H1 (cell line): ENCODE measurements around the gene NAA38. TPM values are rescaled to one million over a fixed set of nuclear protein-coding genes. Genes with fewer than 3 reads are reported as not detected.

Experiments
- CTCF ChIA-PET: fragments of 300-600 bp; sonication (Branson Sonifier 250); formaldehyde crosslinking; loops from one replicate; lab custom pipeline; 2021; ENCODE audit not compliant: partially characterized antibody; lab: Charles Lee
- POLR2A ChIA-PET: fragments of 300-600 bp; sonication (Branson Sonifier 250); formaldehyde crosslinking; loops from one replicate; lab custom pipeline; 2021; ENCODE audit warnings: inconsistent platforms; ENCODE audit not compliant: partially characterized antibody; lab: Charles Lee
- DNase-seq, 2 experiments: peaks; one replicate each; pipeline versions ENCODE4 v3.0.0 to v3.0.0-alpha.2; 2010 to 2022; ENCODE audit warnings: low spot score in 2 of 2, low read depth in 1 of 2, mixed read lengths in 1 of 2
- FAIRE-seq: peaks from 2 replicates; lab custom pipeline; 2011; peaks lifted over from hg19 to GRCh38; lab: Jason Lieb, UNC
- H2AFZ ChIP-seq: 2 replicates; pipeline ENCODE4 v1.8.1; 2012; ENCODE audit warnings: low read length, inconsistent platforms
- H2AK5ac ChIP-seq: 2 replicates; pipeline ENCODE4 v1.6.1; 2013; ENCODE audit warnings: low read depth, low read length
- H2BK120ac ChIP-seq: replicated peaks from 2 replicates; pipeline ENCODE3; 2013; ENCODE audit warnings: low read depth, low read length, inconsistent platforms
- H2BK12ac ChIP-seq: 2 replicates; pipeline ENCODE4 v1.6.1; 2013; ENCODE audit warnings: low read depth, low read length
- H2BK15ac ChIP-seq: 2 replicates; pipeline ENCODE4 v1.6.1; 2013; ENCODE audit warnings: low read length
- H2BK20ac ChIP-seq: 2 replicates; pipeline ENCODE4 v1.6.1; 2013; ENCODE audit warnings: low read length
- H2BK5ac ChIP-seq: 2 replicates; pipeline ENCODE4 v1.6.1; 2013; ENCODE audit warnings: low read depth, low read length
- H3K14ac ChIP-seq: 2 replicates; pipeline ENCODE4 v1.6.1; 2013; ENCODE audit warnings: inconsistent platforms; ENCODE audit not compliant: insufficient read length
- H3K18ac ChIP-seq: 2 replicates; pipeline ENCODE4 v1.6.1; 2013; ENCODE audit warnings: low read length; ENCODE audit errors: extremely low read depth
- H3K23ac ChIP-seq: 2 replicates; pipeline ENCODE4 v1.6.1; 2013; ENCODE audit warnings: inconsistent platforms; ENCODE audit not compliant: insufficient read length
- H3K23me2 ChIP-seq: 2 replicates; pipeline ENCODE4 v1.6.1; 2013; ENCODE audit warnings: low read depth, low read length
- H3K27ac ChIP-seq: 2 replicates; pipeline ENCODE4 v1.6.1; 2011; ENCODE audit warnings: low read depth, low read length, inconsistent platforms
- H3K27me3 ChIP-seq, 4 experiments: replicated peaks in 1 of 4; 1 replicate in 1 of 4; 2 replicates in 3 of 4; pipeline versions ENCODE4 v1.6.1 to v1.8.1; 2011 to 2013; ENCODE audit warnings: low read length in 3 of 4, mild to moderate bottlenecking in 3 of 4, inconsistent platforms in 2 of 4, mixed read lengths in 2 of 4, moderate library complexity in 1 of 4; ENCODE audit not compliant: control insufficient read depth in 3 of 4, insufficient read depth in 3 of 4; ENCODE audit errors: extremely low read depth in 1 of 4
- H3K36me3 ChIP-seq, 4 experiments: 2 replicates each; pipeline versions ENCODE4 v1.6.1 to v1.8.1; 2011 to 2013; ENCODE audit warnings: mild to moderate bottlenecking in 4 of 4, low read length in 3 of 4, moderate library complexity in 2 of 4, control low read depth in 1 of 4, inconsistent platforms in 1 of 4; ENCODE audit not compliant: insufficient read depth in 4 of 4, control insufficient read depth in 2 of 4
- H3K4ac ChIP-seq: replicated peaks from 2 replicates; pipeline ENCODE3; 2013; ENCODE audit warnings: low read length, low read depth, mixed read lengths, inconsistent platforms; ENCODE audit not compliant: insufficient read length
- H3K4me1 ChIP-seq, 4 experiments: replicated peaks in 1 of 4; 1 replicate in 1 of 4; 2 replicates in 3 of 4; pipeline versions ENCODE4 v1.6.1 to v1.8.1; 2011 to 2013; ENCODE audit warnings: low read length in 3 of 4, inconsistent platforms in 2 of 4, mixed read lengths in 1 of 4; ENCODE audit not compliant: insufficient read depth in 4 of 4, control insufficient read depth in 3 of 4
- H3K4me2 ChIP-seq, 2 experiments: 2 replicates each; pipeline versions ENCODE4 v1.6.1 to v1.8.1; 2011 to 2013; ENCODE audit warnings: low read depth in 2 of 2, low read length in 2 of 2, control low read depth in 1 of 2, inconsistent platforms in 1 of 2, mild to moderate bottlenecking in 1 of 2; ENCODE audit not compliant: insufficient read depth in 1 of 2
- H3K4me3 ChIP-seq, 4 experiments: fragments of 200-600, 300-600 bp in 1 of 4; sonication (generic), shearing (Covaris generic), sonication (Bioruptor Twin) in 1 of 4; 2 replicates each; pipeline versions ENCODE4 v1.5.1 to v1.8.1; 2011 to 2016; ENCODE audit warnings: low read length in 4 of 4, low read depth in 3 of 4, control low read depth in 2 of 4, inconsistent platforms in 2 of 4, mild to moderate bottlenecking in 2 of 4, mixed read lengths in 1 of 4, moderate library complexity in 1 of 4; ENCODE audit not compliant: insufficient read depth in 2 of 4; ENCODE audit errors: extremely low read depth in 1 of 4
- H3K56ac ChIP-seq: replicated peaks from 2 replicates; pipeline ENCODE3; 2013; ENCODE audit warnings: low read depth, mild to moderate bottlenecking, mixed read lengths, low read length, inconsistent platforms; ENCODE audit not compliant: insufficient read length
- H3K79me1 ChIP-seq: 2 replicates; pipeline ENCODE4 v1.6.1; 2013; ENCODE audit warnings: low read depth, low read length, control low read depth
- H3K79me2 ChIP-seq, 2 experiments: 2 replicates each; pipeline versions ENCODE4 v1.6.1 to v1.8.1; 2012 to 2013; ENCODE audit warnings: low read length in 2 of 2, mild to moderate bottlenecking in 2 of 2, inconsistent platforms in 1 of 2; ENCODE audit not compliant: insufficient read depth in 2 of 2, control insufficient read depth in 1 of 2
- H3K9ac ChIP-seq, 4 experiments: replicated peaks in 1 of 4; 1 replicate in 1 of 4; 2 replicates in 3 of 4; pipeline versions ENCODE4 v1.6.1 to v1.8.1; 2011 to 2013; ENCODE audit warnings: low read depth in 3 of 4, low read length in 3 of 4, control low read depth in 2 of 4, mild to moderate bottlenecking in 2 of 4, moderate library complexity in 2 of 4, inconsistent platforms in 1 of 4; ENCODE audit errors: extremely low read depth in 1 of 4
- H3K9me3 ChIP-seq, 2 experiments: 2 replicates each; pipeline versions ENCODE4 v1.6.1 to v1.8.1; 2012 to 2013; ENCODE audit warnings: mild to moderate bottlenecking in 2 of 2, moderate library complexity in 2 of 2, control low read depth in 1 of 2, inconsistent platforms in 1 of 2, low read depth in 1 of 2, low read length in 1 of 2, mixed read lengths in 1 of 2; ENCODE audit not compliant: insufficient read depth in 2 of 2
- H4K20me1 ChIP-seq, 2 experiments: replicated peaks in 1 of 2; 2 replicates each; pipeline versions ENCODE3 to v1.8.1; 2011 to 2013; ENCODE audit warnings: inconsistent platforms in 2 of 2, low read length in 2 of 2, mild to moderate bottlenecking in 1 of 2; ENCODE audit not compliant: insufficient read depth in 2 of 2, control insufficient read depth in 1 of 2
- H4K5ac ChIP-seq: 2 replicates; pipeline ENCODE4 v1.6.1; 2013; ENCODE audit warnings: low read length, low read depth, mixed read lengths, inconsistent platforms; ENCODE audit not compliant: insufficient read length
- H4K8ac ChIP-seq: 2 replicates; pipeline ENCODE4 v1.8.0; 2013; ENCODE audit warnings: mild to moderate bottlenecking, moderate library complexity, low read length, inconsistent platforms; ENCODE audit not compliant: insufficient read depth; ENCODE audit errors: extremely low read depth
- H4K91ac ChIP-seq: replicated peaks from 2 replicates; pipeline ENCODE3; 2013; ENCODE audit warnings: low read length, mixed read lengths, inconsistent platforms; ENCODE audit not compliant: insufficient read length
- ATF2 ChIP-seq: IDR thresholded peaks from 2 replicates; pipeline ENCODE4 v1.6.1; 2012; ENCODE audit warnings: low read length, inconsistent platforms
- CREB1 ChIP-seq: IDR thresholded peaks from 2 replicates; pipeline ENCODE4 v1.6.1; 2012; ENCODE audit warnings: inconsistent platforms
- FOSL1 ChIP-seq: IDR thresholded peaks from 2 replicates; pipeline ENCODE4 v1.6.1; 2011; ENCODE audit warnings: mild to moderate bottlenecking, low read depth, low read length, moderate library complexity; ENCODE audit not compliant: insufficient read depth
- JUND ChIP-seq: IDR thresholded peaks from 2 replicates; pipeline ENCODE4 v1.6.1; 2011; ENCODE audit warnings: mild to moderate bottlenecking, improper control_type of control experiment, low read length
- KDM4A ChIP-seq: IDR thresholded peaks from one replicate; pipeline ENCODE4 v1.7.1; 2012; ENCODE audit warnings: low read depth, mild to moderate bottlenecking, moderate library complexity, low read length, inconsistent platforms; ENCODE audit not compliant: severe bottlenecking
- MAFK ChIP-seq: IDR thresholded peaks from 2 replicates; pipeline ENCODE4 v1.6.1; 2012; ENCODE audit warnings: low read depth, mild to moderate bottlenecking, improper control_type of control experiment, low read length
- NANOG ChIP-seq: IDR thresholded peaks from 2 replicates; pipeline ENCODE4 v1.6.1; 2011; ENCODE audit warnings: low read length, low read depth, mild to moderate bottlenecking, inconsistent platforms; ENCODE audit not compliant: insufficient read depth, poor library complexity, severe bottlenecking
- SP4 ChIP-seq: IDR thresholded peaks from 2 replicates; pipeline ENCODE4 v1.6.1; 2012; ENCODE audit warnings: low read length, inconsistent platforms
- SRF ChIP-seq: IDR thresholded peaks from 2 replicates; pipeline ENCODE4 v1.6.1; 2011; ENCODE audit warnings: mild to moderate bottlenecking, low read depth, low read length, moderate library complexity
- SUZ12 ChIP-seq: fragments of 200-600 bp; sonication (generic); IDR thresholded peaks from 2 replicates; pipeline ENCODE4 v1.6.1; 2012; ENCODE audit warnings: mild to moderate bottlenecking, inconsistent platforms, low read length, moderate library complexity, mixed read lengths
- WGBS, 2 experiments: shearing (Covaris generic) in 1 of 2; methylation state at CpG; one replicate each; pipeline versions ENCODE4 v1.1.6 to v1.1.7; 2013 to 2015; ENCODE audit warnings: low lambda C conversion rate in 2 of 2, mixed read lengths in 2 of 2, inconsistent platforms in 1 of 2, low coverage in 1 of 2, missing lambda C conversion rate in 1 of 2; ENCODE audit not compliant: insufficient replicate concordance in 2 of 2, insufficient coverage in 1 of 2, insufficient read length in 1 of 2; ENCODE audit errors: extremely low coverage in 1 of 2, missing lambda C conversion rate in 1 of 2; 5-methylcytosine and 5-hydroxymethylcytosine counted together
- polyA plus RNA-seq, 7 experiments: library from polyadenylated mRNA; depleted of rRNA in 3 of 7; stranded (reverse) in 5 of 7; unstranded in 2 of 7; fragments of >200 nt in 5 of 7; fragments of 200-250 nt in 2 of 7; gene quantifications; 1 replicate in 5 of 7; 2 replicates in 1 of 7; 4 replicates in 1 of 7; pipeline versions ENCODE4 v1.2.1 to v1.2.3, GENCODE V29; 2011 to 2013; ENCODE audit warnings: missing spikeins in 2 of 7, mixed read lengths in 2 of 7
- total RNA-seq: library from RNA; stranded (reverse); fragmentation: NEBNext Ultra II Directional; extraction: Animal tissue kit (Norgen Biotek cat#: 25700); gene quantifications from 2 replicates; pipeline ENCODE4 v1.2.1, GENCODE V29; 2021

The NAA38 gene
- total and polyA plus RNA-seq, 2 of the 8 experiments (the other 6 are each of a cell fraction or from before 2014, with no cell fraction given): 30.2 to 109 TPM

GRCh38 chr17:7836596-7837407 is 20.6 kb downstream of the NAA38 start:
- DNase-seq (peak; percentile 91 to 95), FAIRE-seq (peak; percentile 87)
- H3K36me3 ChIP-seq: no peaks in the 10 kb centered on the region
- H2BK5ac ChIP-seq: peak overlapping the region; percentile 11; the same call in 1 of the 2 replicates
- peaks cover 0 to 27% of the 10 kb centered on the region in 2 experiments for H4K20me1 ChIP-seq
- peaks cover 30% of the 10 kb centered on the region for H3K23me2 ChIP-seq
- H3K9ac ChIP-seq: peak overlapping the region in 2 of 4 experiments; percentile 58 to 66; a peak in 3 of 7 replicates
- peak overlapping the region; percentile 45 to 77 (median 62) for H3K4me3 ChIP-seq
- POLR2A ChIA-PET: interaction anchor here (0.6 to 5.2 kb wide), 17 partner anchors 8 to 499 kb away, joined by 3 to 34 read pairs (median 4); partner anchors contain the start of genes DNAH2, MPDU1, NAA38 and TMEM88
- H3K4ac ChIP-seq: no peak overlapping the region
- H3K27ac ChIP-seq: no peak overlapping the region; the same call in 1 of the 2 replicates
- no peak overlapping the region for H3K18ac ChIP-seq
- H3K23ac ChIP-seq: no peak overlapping the region
- H2BK12ac ChIP-seq: no peak overlapping the region
- no peak overlapping the region for H4K91ac ChIP-seq
- no peaks in the 10 kb centered on the region for H3K9me3 ChIP-seq
- H2AFZ ChIP-seq: no peak overlapping the region
- CTCF ChIA-PET: interaction anchor here (0.6 to 5.9 kb wide), 10 partner anchors 9 to 242 kb away, joined by 3 to 44 read pairs (median 6); partner anchors contain the start of gene WRAP53
- H3K27me3 ChIP-seq: peaks cover 21 to 54% (median 49%) of the 10 kb centered on the region in 4 experiments
- no peak overlapping the region for H3K14ac ChIP-seq
- H2BK120ac ChIP-seq: no peak overlapping the region
- no peak overlapping the region; the same call in 1 of the 2 replicates for H4K8ac ChIP-seq
- no peak overlapping the region for H4K5ac ChIP-seq
- H2BK15ac ChIP-seq: no peak overlapping the region
- H3K79me2 ChIP-seq: no peaks in the 10 kb centered on the region
- H3K79me1 ChIP-seq: no peaks in the 10 kb centered on the region
- peak overlapping the region; percentile 84 to 93 for H3K4me2 ChIP-seq
- peaks cover 10 to 29% (median 19%) of the 10 kb centered on the region in 4 experiments for H3K4me1 ChIP-seq
- 1% methylated on average over 14 of the region's 19 CpGs; no CpG with 5 or more reads in 1 of the 2 experiments for WGBS, 2 experiments
- no peak overlapping the region for H2BK20ac ChIP-seq
- no peak overlapping the region for H2AK5ac ChIP-seq
- no peak overlapping the region for H3K56ac ChIP-seq
- TF ChIP-seq SRF: no peak
- peak; percentile 21 for TF ChIP-seq KDM4A
- peak; percentile 94 for TF ChIP-seq JUND
- no peak for TF ChIP-seq FOSL1
- no peak for TF ChIP-seq MAFK
- TF ChIP-seq SUZ12: peak; percentile 41; the same call in 1 of the 2 replicates
- peak; percentile 80 for TF ChIP-seq CREB1
- no peak for TF ChIP-seq NANOG
- TF ChIP-seq ATF2: peak; percentile 100
- peak; percentile 96 for TF ChIP-seq SP4
